IMR-90 (cell line): ENCODE data around the gene PLEKHF1. TPM values are rescaled to one million over a fixed set of nuclear protein-coding genes. Genes with fewer than 3 reads are reported as not detected.

Experiments
- ATAC-seq: fragments of 200-7000 bp; cut with Tn5 transposase; 2 replicates; pipeline ENCODE4 v1.9.1; 2020; ENCODE audit warnings: low read depth, mild to moderate bottlenecking, moderate library complexity
- BruUV-seq: library from RNA; stranded (reverse); fragments of 400-500 nt; replicated peaks from 2 replicates; lab custom pipeline; 2021; lab: Mats Ljungman, UMichigan
- CTCF ChIA-PET: fragments of 300-600 bp; formaldehyde crosslinking; extraction: SDS; loops from one replicate; lab custom pipeline; 2021; ENCODE audit warnings: antibody characterized with exemption; lab: Yijun Ruan, JAX
- POLR2A ChIA-PET: fragments of 300-600 bp; sonication (Branson Sonifier 250); formaldehyde crosslinking; loops from one replicate; lab custom pipeline; 2022; ENCODE audit warnings: antibody characterized with exemption; ENCODE audit not compliant: unreplicated experiment; lab: Charles Lee
- DNase-seq: peaks from one replicate; pipeline ENCODE4 v3.0.0; 2013
- H2AFZ ChIP-seq: replicated peaks from 2 replicates; pipeline ENCODE3; 2013; ENCODE audit warnings: low read length, mild to moderate bottlenecking; ENCODE audit not compliant: poor library complexity
- H2AK5ac ChIP-seq: 2 replicates; pipeline ENCODE4 v1.6.1; 2013; ENCODE audit warnings: low read depth, low read length, inconsistent platforms
- H2AK9ac ChIP-seq: replicated peaks from 2 replicates; pipeline ENCODE3; 2013; ENCODE audit warnings: mild to moderate bottlenecking, low read depth, low read length, moderate library complexity; ENCODE audit not compliant: poor library complexity
- H2BK120ac ChIP-seq: 2 replicates; pipeline ENCODE4 v1.6.1; 2013; ENCODE audit warnings: low read depth, low read length, inconsistent platforms
- H2BK15ac ChIP-seq: 3 replicates; pipeline ENCODE4 v1.6.1; 2013; ENCODE audit warnings: low read depth, low read length, inconsistent platforms
- H2BK20ac ChIP-seq: 2 replicates; pipeline ENCODE4 v1.6.1; 2013; ENCODE audit warnings: low read depth, mild to moderate bottlenecking, inconsistent platforms, low read length, moderate library complexity
- H2BK5ac ChIP-seq: 2 replicates; pipeline ENCODE4 v1.6.1; 2013; ENCODE audit warnings: mild to moderate bottlenecking, low read depth, low read length, inconsistent platforms; ENCODE audit not compliant: poor library complexity, severe bottlenecking
- H3K14ac ChIP-seq: replicated peaks from 2 replicates; pipeline ENCODE4 v1.6.1; 2013; ENCODE audit warnings: low read depth, low read length, inconsistent platforms
- H3K18ac ChIP-seq: 2 replicates; pipeline ENCODE4 v1.6.1; 2013; ENCODE audit warnings: low read depth, low read length, control low read depth
- H3K23ac ChIP-seq: 2 replicates; pipeline ENCODE4 v1.6.1; 2013; ENCODE audit warnings: low read depth, low read length, inconsistent platforms
- H3K27ac ChIP-seq: 2 replicates; pipeline ENCODE4 v1.5.1; 2013; ENCODE audit warnings: mild to moderate bottlenecking, control low read depth, low read length; ENCODE audit not compliant: insufficient read depth
- H3K27me3 ChIP-seq: 2 replicates; pipeline ENCODE4 v1.6.1; 2013; ENCODE audit warnings: low read length; ENCODE audit not compliant: control insufficient read depth, insufficient read depth
- H3K36me3 ChIP-seq: 2 replicates; pipeline ENCODE4 v1.6.1; 2013; ENCODE audit warnings: low read length, mixed read lengths; ENCODE audit not compliant: control insufficient read depth, insufficient read depth
- H3K4ac ChIP-seq: 2 replicates; pipeline ENCODE4 v1.6.1; 2013; ENCODE audit warnings: low read depth, low read length, inconsistent platforms
- H3K4me1 ChIP-seq: 2 replicates; pipeline ENCODE4 v1.6.1; 2013; ENCODE audit warnings: low read length, mixed read lengths; ENCODE audit not compliant: control insufficient read depth, insufficient read depth
- H3K4me2 ChIP-seq: 2 replicates; pipeline ENCODE4 v1.6.1; 2013; ENCODE audit warnings: low read depth, mild to moderate bottlenecking, control low read depth, low read length, moderate library complexity
- H3K4me3 ChIP-seq: 2 replicates; pipeline ENCODE4 v1.5.1; 2013; ENCODE audit warnings: low read depth, mild to moderate bottlenecking, control low read depth, low read length, moderate library complexity; ENCODE audit not compliant: insufficient read depth
- H3K56ac ChIP-seq: 2 replicates; pipeline ENCODE4 v1.6.1; 2013; ENCODE audit warnings: low read length, inconsistent platforms; ENCODE audit not compliant: insufficient read depth; ENCODE audit errors: extremely low read depth
- H3K79me1 ChIP-seq, 2 experiments: 2 replicates each; pipeline ENCODE4 v1.6.1; 2013; ENCODE audit warnings: low read length in 2 of 2, inconsistent platforms in 1 of 2, low read depth in 1 of 2
- H3K9ac ChIP-seq: 2 replicates; pipeline ENCODE4 v1.6.1; 2013; ENCODE audit warnings: low read depth, low read length, control low read depth
- H3K9me1 ChIP-seq: 2 replicates; pipeline ENCODE4 v1.6.1; 2013; ENCODE audit warnings: low read length, inconsistent platforms; ENCODE audit not compliant: insufficient read depth
- H3K9me3 ChIP-seq: 2 replicates; pipeline ENCODE4 v1.6.1; 2013; ENCODE audit warnings: low read length; ENCODE audit not compliant: control insufficient read depth, insufficient read depth
- H4K20me1 ChIP-seq: 2 replicates; pipeline ENCODE4 v1.6.1; 2013; ENCODE audit warnings: low read length, inconsistent platforms; ENCODE audit not compliant: insufficient read depth
- H4K5ac ChIP-seq: 2 replicates; pipeline ENCODE4 v1.6.1; 2013; ENCODE audit warnings: mild to moderate bottlenecking, low read depth, low read length, control low read depth
- H4K8ac ChIP-seq, 2 experiments: 2 replicates each; pipeline ENCODE4 v1.6.1; 2013; ENCODE audit warnings: low read depth in 2 of 2, low read length in 2 of 2, control low read depth in 1 of 2, inconsistent platforms in 1 of 2
- H4K91ac ChIP-seq: 2 replicates; pipeline ENCODE4 v1.6.1; 2013; ENCODE audit warnings: low read depth, low read length, inconsistent platforms; ENCODE audit not compliant: insufficient read depth
- CEBPB ChIP-seq: IDR thresholded peaks from 2 replicates; pipeline ENCODE4 v1.6.1; 2012; ENCODE audit warnings: low read depth, low read length, improper control_type of control experiment
- CHD1 ChIP-seq: IDR thresholded peaks from 2 replicates; pipeline ENCODE4 v1.6.1; 2012; ENCODE audit warnings: low read depth, low read length, improper control_type of control experiment
- CTCF ChIP-seq: conservative IDR thresholded peaks from 2 replicates; pipeline ENCODE4 v1.5.1; 2012; ENCODE audit warnings: mild to moderate bottlenecking, low read depth, low read length, improper control_type of control experiment
- FOS ChIP-seq: fragments of 150-350 bp; IDR thresholded peaks from 2 replicates; pipeline ENCODE4 v1.6.1; 2016; ENCODE audit warnings: low read depth, low read length
- MAZ ChIP-seq: IDR thresholded peaks from 2 replicates; pipeline ENCODE4 v1.6.1; 2012; ENCODE audit warnings: low read depth, mild to moderate bottlenecking, low read length, improper control_type of control experiment, moderate library complexity, borderline replicate concordance
- NFE2L2 ChIP-seq: fragments of 150-350 bp; IDR thresholded peaks from 2 replicates; pipeline ENCODE4 v1.6.1; 2016; ENCODE audit warnings: low read depth, mild to moderate bottlenecking, low read length
- POLR2A ChIP-seq: IDR thresholded peaks from 2 replicates; pipeline ENCODE4 v1.6.1; 2012; ENCODE audit warnings: mild to moderate bottlenecking, low read depth, low read length
- RCOR1 ChIP-seq: IDR thresholded peaks from 2 replicates; pipeline ENCODE4 v1.6.1; 2012; ENCODE audit warnings: mild to moderate bottlenecking, low read length, improper control_type of control experiment; ENCODE audit not compliant: insufficient replicate concordance
- RFX5 ChIP-seq: IDR thresholded peaks from 2 replicates; pipeline ENCODE4 v1.8.0; 2012; ENCODE audit warnings: low read depth, mild to moderate bottlenecking, low read length, moderate library complexity
- WGBS, 2 experiments: methylation state at CpG; one replicate each; pipeline versions ENCODE4 v1.1.5 to v1.1.7; 2013; ENCODE audit warnings: missing lambda C conversion rate in 2 of 2; ENCODE audit not compliant: insufficient read length in 1 of 2; ENCODE audit errors: extremely low coverage in 2 of 2; 5-methylcytosine and 5-hydroxymethylcytosine counted together
- dilution Hi-C: fragments of 300-500 bp; cut with HindIII; formaldehyde crosslinking; loops from one replicate; pipeline ENCODE4 v1.14.3; 2018; ENCODE audit warnings: low sequenced_read_pairs; ENCODE audit not compliant: unreplicated experiment
- in situ Hi-C: fragments of 300-500 bp; cut with MboI; formaldehyde crosslinking; loops from 3 replicates; pipeline ENCODE4 v1.14.3; 2019; ENCODE audit warnings: low sequenced_read_pairs, inconsistent platforms, mixed read lengths
- intact Hi-C: fragments of 100-400 bp; cut with micrococcal nuclease; formaldehyde crosslinking; loops from 2 replicates; pipeline ENCODE4 v1.10.0; 2022
- polyA plus RNA-seq, 3 experiments: library from polyadenylated mRNA; depleted of rRNA; stranded (reverse); fragments of >200 nt; gene quantifications; 2 replicates each; pipeline ENCODE4 v1.2.3, GENCODE V29; 2012; ENCODE audit warnings: low replicate concordance in 1 of 3
- total RNA-seq: library from RNA; depleted of rRNA; stranded (reverse); fragments of >200 nt; gene quantifications from 2 replicates; pipeline ENCODE4 v1.2.3, GENCODE V29; 2012
- TF ChIP-seq, protein P1 (sequence below): fragments of 150-350 bp; IDR thresholded peaks from 2 replicates; pipeline ENCODE4 v1.6.1; 2017; ENCODE audit warnings: mild to moderate bottlenecking, antibody characterized with exemption, low read length, low read depth

The PLEKHF1 gene
- total and polyA plus RNA-seq, 2 of the 4 experiments (the other 2 are of a cell fraction) = 5.0 to 6.6 TPM

- TF ChIP-seq CHD1 (no peak), MAZ (no peak), POLR2A (no peak), CEBPB (no peak), RCOR1 (no peak), CTCF (no peak), RFX5 (no peak), NFE2L2 (no peak), FOS (no peak)
- TF ChIP-seq, protein P1, sequence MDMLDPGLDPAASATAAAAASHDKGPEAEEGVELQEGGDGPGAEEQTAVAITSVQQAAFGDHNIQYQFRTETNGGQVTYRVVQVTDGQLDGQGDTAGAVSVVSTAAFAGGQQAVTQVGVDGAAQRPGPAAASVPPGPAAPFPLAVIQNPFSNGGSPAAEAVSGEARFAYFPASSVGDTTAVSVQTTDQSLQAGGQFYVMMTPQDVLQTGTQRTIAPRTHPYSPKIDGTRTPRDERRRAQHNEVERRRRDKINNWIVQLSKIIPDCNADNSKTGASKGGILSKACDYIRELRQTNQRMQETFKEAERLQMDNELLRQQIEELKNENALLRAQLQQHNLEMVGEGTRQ = no peak
- Histone ChIP-seq H2BK5ac (no peak overlapping the region), H4K20me1 (peaks cover 8% of the 10 kb centered on the region; the same call in 1 of the 2 replicates), H3K79me1 (no peaks in the 10 kb centered on the region; a peak in 2 of 4 replicates), H3K14ac (no peak overlapping the region), H3K56ac (no peak overlapping the region), H3K18ac (no peak overlapping the region), H3K36me3 (peaks cover 21% of the 10 kb centered on the region), H3K9me1 (no peaks in the 10 kb centered on the region), H3K4ac (no peak overlapping the region), H3K27ac (no peak overlapping the region), H2AFZ (no peak overlapping the region), H2AK5ac (no peak overlapping the region), H3K27me3 (no peaks in the 10 kb centered on the region), H3K9ac (no peak overlapping the region), H4K91ac (no peak overlapping the region), H2AK9ac (no peak overlapping the region), H2BK120ac (no peak overlapping the region), H2BK15ac (no peak overlapping the region), H4K8ac (no peak overlapping the region), H4K5ac (no peak overlapping the region), H3K4me3 (no peak overlapping the region), H2BK20ac (no peak overlapping the region), H3K4me1 (no peaks in the 10 kb centered on the region), H3K23ac (no peak overlapping the region), H3K9me3 (no peaks in the 10 kb centered on the region), H3K4me2 (no peak overlapping the region)
- no peak for ATAC-seq
- dilution Hi-C loops (no loop called here), in situ Hi-C loops (no loop called here), intact Hi-C loops (no loop called here)
- CTCF ChIA-PET = no interaction called here
- BruUV-seq = no TSS peak
- WGBS, 2 experiments = 62% methylated on average over 4 of the region's 6 CpGs; no CpG with 5 or more reads in 1 of the 2 experiments
- DNase-seq = no peak
- POLR2A ChIA-PET = no interaction called here
Measured at GRCh38 chr19:29700498-29700897, 35.2 kb downstream of the PLEKHF1 start.
